ENCODE data around the gene TRPM1.

DNA sequence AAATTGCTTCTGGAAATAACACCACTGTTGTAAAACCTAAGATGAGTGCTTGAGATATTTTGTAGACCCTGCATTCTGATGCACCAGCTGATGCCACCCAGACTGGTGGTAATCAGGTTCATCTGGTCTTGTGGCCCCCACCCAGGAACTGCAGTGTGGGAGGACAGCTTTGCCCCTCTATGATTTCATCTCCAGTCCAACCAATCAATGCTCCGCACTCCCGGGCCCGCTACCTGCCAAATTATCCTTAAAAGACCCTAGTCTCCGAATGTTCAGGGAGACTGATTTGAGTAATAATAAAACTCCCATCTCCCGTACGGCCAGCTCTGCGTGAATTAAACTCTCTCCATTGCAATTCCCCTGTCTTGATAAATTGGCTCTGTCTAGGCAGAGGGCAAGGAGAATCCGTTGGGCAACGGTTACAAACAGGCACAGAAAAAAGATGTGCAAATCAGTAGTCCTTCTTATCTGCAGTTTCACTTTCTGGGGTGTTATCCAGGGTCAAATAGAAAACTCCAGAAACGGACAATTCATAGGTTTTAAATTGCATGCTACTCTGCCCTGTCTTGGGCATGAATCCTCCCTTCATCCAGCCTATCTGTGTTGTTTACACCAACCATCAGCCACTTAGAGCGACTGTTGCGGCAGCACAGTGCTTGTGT is 29.2 kb upstream of the TRPM1 start:
- no peak for TF ChIP-seq CTCF (IDR thresholded peaks at IDR 0.05)
- TF ChIP-seq EP300 (IDR thresholded peaks at IDR 0.05): no peak
- TF ChIP-seq POLR2A (IDR thresholded peaks at IDR 0.05): no peak
- no peak for TF ChIP-seq POLR2AphosphoS5 (IDR thresholded peaks at IDR 0.05)
